H1 (cell line): Measurements from ENCODE around the gene RIBC2. TPM values are rescaled to one million over a fixed set of nuclear protein-coding genes. Genes with fewer than 3 reads are reported as not detected.

Source experiments
- CTCF ChIA-PET: fragments of 300-600 bp; sonication (Branson Sonifier 250); formaldehyde crosslinking; loops from one replicate; lab custom pipeline; 2021; ENCODE audit not compliant: partially characterized antibody; lab: Charles Lee
- POLR2A ChIA-PET: fragments of 300-600 bp; sonication (Branson Sonifier 250); formaldehyde crosslinking; loops from one replicate; lab custom pipeline; 2021; ENCODE audit warnings: inconsistent platforms; ENCODE audit not compliant: partially characterized antibody; lab: Charles Lee
- DNase-seq, 2 experiments: peaks; one replicate each; pipeline versions ENCODE4 v3.0.0 to v3.0.0-alpha.2; 2010 to 2022; ENCODE audit warnings: low spot score in 2 of 2, low read depth in 1 of 2, mixed read lengths in 1 of 2
- FAIRE-seq: peaks from 2 replicates; lab custom pipeline; 2011; peaks lifted over from hg19 to GRCh38; lab: Jason Lieb, UNC
- H2AFZ ChIP-seq: 2 replicates; pipeline ENCODE4 v1.8.1; 2012; ENCODE audit warnings: low read length, inconsistent platforms
- H2AK5ac ChIP-seq: 2 replicates; pipeline ENCODE4 v1.6.1; 2013; ENCODE audit warnings: low read depth, low read length
- H2BK120ac ChIP-seq: replicated peaks from 2 replicates; pipeline ENCODE3; 2013; ENCODE audit warnings: low read depth, low read length, inconsistent platforms
- H2BK12ac ChIP-seq: 2 replicates; pipeline ENCODE4 v1.6.1; 2013; ENCODE audit warnings: low read depth, low read length
- H2BK15ac ChIP-seq: 2 replicates; pipeline ENCODE4 v1.6.1; 2013; ENCODE audit warnings: low read length
- H2BK20ac ChIP-seq: 2 replicates; pipeline ENCODE4 v1.6.1; 2013; ENCODE audit warnings: low read length
- H2BK5ac ChIP-seq: 2 replicates; pipeline ENCODE4 v1.6.1; 2013; ENCODE audit warnings: low read depth, low read length
- H3K14ac ChIP-seq: 2 replicates; pipeline ENCODE4 v1.6.1; 2013; ENCODE audit warnings: inconsistent platforms; ENCODE audit not compliant: insufficient read length
- H3K18ac ChIP-seq: 2 replicates; pipeline ENCODE4 v1.6.1; 2013; ENCODE audit warnings: low read length; ENCODE audit errors: extremely low read depth
- H3K23ac ChIP-seq: 2 replicates; pipeline ENCODE4 v1.6.1; 2013; ENCODE audit warnings: inconsistent platforms; ENCODE audit not compliant: insufficient read length
- H3K23me2 ChIP-seq: 2 replicates; pipeline ENCODE4 v1.6.1; 2013; ENCODE audit warnings: low read depth, low read length
- H3K27ac ChIP-seq: 2 replicates; pipeline ENCODE4 v1.6.1; 2011; ENCODE audit warnings: low read depth, low read length, inconsistent platforms
- H3K27me3 ChIP-seq, 4 experiments: replicated peaks in 1 of 4; 1 replicate in 1 of 4; 2 replicates in 3 of 4; pipeline versions ENCODE4 v1.6.1 to v1.8.1; 2011 to 2013; ENCODE audit warnings: low read length in 3 of 4, mild to moderate bottlenecking in 3 of 4, inconsistent platforms in 2 of 4, mixed read lengths in 2 of 4, moderate library complexity in 1 of 4; ENCODE audit not compliant: control insufficient read depth in 3 of 4, insufficient read depth in 3 of 4; ENCODE audit errors: extremely low read depth in 1 of 4
- H3K36me3 ChIP-seq, 4 experiments: 2 replicates each; pipeline versions ENCODE4 v1.6.1 to v1.8.1; 2011 to 2013; ENCODE audit warnings: mild to moderate bottlenecking in 4 of 4, low read length in 3 of 4, moderate library complexity in 2 of 4, control low read depth in 1 of 4, inconsistent platforms in 1 of 4; ENCODE audit not compliant: insufficient read depth in 4 of 4, control insufficient read depth in 2 of 4
- H3K4ac ChIP-seq: replicated peaks from 2 replicates; pipeline ENCODE3; 2013; ENCODE audit warnings: low read length, low read depth, mixed read lengths, inconsistent platforms; ENCODE audit not compliant: insufficient read length
- H3K4me1 ChIP-seq, 4 experiments: replicated peaks in 1 of 4; 1 replicate in 1 of 4; 2 replicates in 3 of 4; pipeline versions ENCODE4 v1.6.1 to v1.8.1; 2011 to 2013; ENCODE audit warnings: low read length in 3 of 4, inconsistent platforms in 2 of 4, mixed read lengths in 1 of 4; ENCODE audit not compliant: insufficient read depth in 4 of 4, control insufficient read depth in 3 of 4
- H3K4me2 ChIP-seq, 2 experiments: 2 replicates each; pipeline versions ENCODE4 v1.6.1 to v1.8.1; 2011 to 2013; ENCODE audit warnings: low read depth in 2 of 2, low read length in 2 of 2, control low read depth in 1 of 2, inconsistent platforms in 1 of 2, mild to moderate bottlenecking in 1 of 2; ENCODE audit not compliant: insufficient read depth in 1 of 2
- H3K4me3 ChIP-seq, 4 experiments: fragments of 200-600, 300-600 bp in 1 of 4; sonication (generic), shearing (Covaris generic), sonication (Bioruptor Twin) in 1 of 4; 2 replicates each; pipeline versions ENCODE4 v1.5.1 to v1.8.1; 2011 to 2016; ENCODE audit warnings: low read length in 4 of 4, low read depth in 3 of 4, control low read depth in 2 of 4, inconsistent platforms in 2 of 4, mild to moderate bottlenecking in 2 of 4, mixed read lengths in 1 of 4, moderate library complexity in 1 of 4; ENCODE audit not compliant: insufficient read depth in 2 of 4; ENCODE audit errors: extremely low read depth in 1 of 4
- H3K56ac ChIP-seq: replicated peaks from 2 replicates; pipeline ENCODE3; 2013; ENCODE audit warnings: low read depth, mild to moderate bottlenecking, mixed read lengths, low read length, inconsistent platforms; ENCODE audit not compliant: insufficient read length
- H3K79me1 ChIP-seq: 2 replicates; pipeline ENCODE4 v1.6.1; 2013; ENCODE audit warnings: low read depth, low read length, control low read depth
- H3K79me2 ChIP-seq, 2 experiments: 2 replicates each; pipeline versions ENCODE4 v1.6.1 to v1.8.1; 2012 to 2013; ENCODE audit warnings: low read length in 2 of 2, mild to moderate bottlenecking in 2 of 2, inconsistent platforms in 1 of 2; ENCODE audit not compliant: insufficient read depth in 2 of 2, control insufficient read depth in 1 of 2
- H3K9ac ChIP-seq, 4 experiments: replicated peaks in 1 of 4; 1 replicate in 1 of 4; 2 replicates in 3 of 4; pipeline versions ENCODE4 v1.6.1 to v1.8.1; 2011 to 2013; ENCODE audit warnings: low read depth in 3 of 4, low read length in 3 of 4, control low read depth in 2 of 4, mild to moderate bottlenecking in 2 of 4, moderate library complexity in 2 of 4, inconsistent platforms in 1 of 4; ENCODE audit errors: extremely low read depth in 1 of 4
- H3K9me3 ChIP-seq, 2 experiments: 2 replicates each; pipeline versions ENCODE4 v1.6.1 to v1.8.1; 2012 to 2013; ENCODE audit warnings: mild to moderate bottlenecking in 2 of 2, moderate library complexity in 2 of 2, control low read depth in 1 of 2, inconsistent platforms in 1 of 2, low read depth in 1 of 2, low read length in 1 of 2, mixed read lengths in 1 of 2; ENCODE audit not compliant: insufficient read depth in 2 of 2
- H4K20me1 ChIP-seq, 2 experiments: replicated peaks in 1 of 2; 2 replicates each; pipeline versions ENCODE3 to v1.8.1; 2011 to 2013; ENCODE audit warnings: inconsistent platforms in 2 of 2, low read length in 2 of 2, mild to moderate bottlenecking in 1 of 2; ENCODE audit not compliant: insufficient read depth in 2 of 2, control insufficient read depth in 1 of 2
- H4K5ac ChIP-seq: 2 replicates; pipeline ENCODE4 v1.6.1; 2013; ENCODE audit warnings: low read length, low read depth, mixed read lengths, inconsistent platforms; ENCODE audit not compliant: insufficient read length
- H4K8ac ChIP-seq: 2 replicates; pipeline ENCODE4 v1.8.0; 2013; ENCODE audit warnings: mild to moderate bottlenecking, moderate library complexity, low read length, inconsistent platforms; ENCODE audit not compliant: insufficient read depth; ENCODE audit errors: extremely low read depth
- H4K91ac ChIP-seq: replicated peaks from 2 replicates; pipeline ENCODE3; 2013; ENCODE audit warnings: low read length, mixed read lengths, inconsistent platforms; ENCODE audit not compliant: insufficient read length
- BRCA1 ChIP-seq: IDR thresholded peaks from 2 replicates; pipeline ENCODE4 v1.6.1; 2012; ENCODE audit warnings: low read depth, low read length, improper control_type of control experiment
- CTBP2 ChIP-seq: IDR thresholded peaks from 2 replicates; pipeline ENCODE4 v1.7.0; 2011; ENCODE audit warnings: borderline replicate concordance, mild to moderate bottlenecking, moderate library complexity, mixed read lengths, low read length; ENCODE audit not compliant: insufficient read depth, insufficient read length
- EP300 ChIP-seq, 2 experiments: IDR thresholded peaks; 1 replicate in 1 of 2; 2 replicates in 1 of 2; pipeline ENCODE4 v1.6.1; 2011 to 2012; ENCODE audit warnings: low read depth in 2 of 2, low read length in 2 of 2, mild to moderate bottlenecking in 2 of 2, borderline replicate concordance in 1 of 2, inconsistent platforms in 1 of 2, moderate library complexity in 1 of 2
- JUN ChIP-seq: IDR thresholded peaks from 2 replicates; pipeline ENCODE4 v1.6.1; 2011; ENCODE audit warnings: low read depth, mild to moderate bottlenecking, improper control_type of control experiment, low read length
- NRF1 ChIP-seq: IDR thresholded peaks from 2 replicates; pipeline ENCODE4 v1.6.1; 2011; ENCODE audit warnings: mild to moderate bottlenecking, low read depth, low read length, improper control_type of control experiment
- POU5F1 ChIP-seq: IDR thresholded peaks from 2 replicates; pipeline ENCODE4 v1.6.1; 2011; ENCODE audit warnings: low read depth, mild to moderate bottlenecking, low read length, moderate library complexity
- SIN3A ChIP-seq, 2 experiments: IDR thresholded peaks in 1 of 2; conservative IDR thresholded peaks in 1 of 2; 2 replicates each; pipeline ENCODE4 v1.6.1; 2011 to 2012; ENCODE audit warnings: low read length in 2 of 2, improper control_type of control experiment in 1 of 2, low read depth in 1 of 2, mild to moderate bottlenecking in 1 of 2
- SP2 ChIP-seq: IDR thresholded peaks from 2 replicates; pipeline ENCODE4 v1.6.1; 2012; ENCODE audit warnings: mild to moderate bottlenecking, low read length, inconsistent platforms
- SP4 ChIP-seq: IDR thresholded peaks from 2 replicates; pipeline ENCODE4 v1.6.1; 2012; ENCODE audit warnings: low read length, inconsistent platforms
- TAF1 ChIP-seq: IDR thresholded peaks from 2 replicates; pipeline ENCODE4 v1.6.1; 2011; ENCODE audit warnings: mild to moderate bottlenecking, low read depth, low read length
- WGBS, 2 experiments: shearing (Covaris generic) in 1 of 2; methylation state at CpG; one replicate each; pipeline versions ENCODE4 v1.1.6 to v1.1.7; 2013 to 2015; ENCODE audit warnings: low lambda C conversion rate in 2 of 2, mixed read lengths in 2 of 2, inconsistent platforms in 1 of 2, low coverage in 1 of 2, missing lambda C conversion rate in 1 of 2; ENCODE audit not compliant: insufficient replicate concordance in 2 of 2, insufficient coverage in 1 of 2, insufficient read length in 1 of 2; ENCODE audit errors: extremely low coverage in 1 of 2, missing lambda C conversion rate in 1 of 2; 5-methylcytosine and 5-hydroxymethylcytosine counted together
- polyA plus RNA-seq, 7 experiments: library from polyadenylated mRNA; depleted of rRNA in 3 of 7; stranded (reverse) in 5 of 7; unstranded in 2 of 7; fragments of >200 nt in 5 of 7; fragments of 200-250 nt in 2 of 7; gene quantifications; 1 replicate in 5 of 7; 2 replicates in 1 of 7; 4 replicates in 1 of 7; pipeline versions ENCODE4 v1.2.1 to v1.2.3, GENCODE V29; 2011 to 2013; ENCODE audit warnings: missing spikeins in 2 of 7, mixed read lengths in 2 of 7
- total RNA-seq: library from RNA; stranded (reverse); fragmentation: NEBNext Ultra II Directional; extraction: Animal tissue kit (Norgen Biotek cat#: 25700); gene quantifications from 2 replicates; pipeline ENCODE4 v1.2.1, GENCODE V29; 2021
- TF ChIP-seq, protein P1 (sequence below): IDR thresholded peaks from 2 replicates; pipeline ENCODE4 v1.6.1; 2011; ENCODE audit warnings: low read length, improper control_type of control experiment

RIBC2 gene
- total and polyA plus RNA-seq, 2 of the 8 experiments (the other 6 are each of a cell fraction or from before 2014, with no cell fraction given) = 0.79 to 2.1 TPM

DNA sequence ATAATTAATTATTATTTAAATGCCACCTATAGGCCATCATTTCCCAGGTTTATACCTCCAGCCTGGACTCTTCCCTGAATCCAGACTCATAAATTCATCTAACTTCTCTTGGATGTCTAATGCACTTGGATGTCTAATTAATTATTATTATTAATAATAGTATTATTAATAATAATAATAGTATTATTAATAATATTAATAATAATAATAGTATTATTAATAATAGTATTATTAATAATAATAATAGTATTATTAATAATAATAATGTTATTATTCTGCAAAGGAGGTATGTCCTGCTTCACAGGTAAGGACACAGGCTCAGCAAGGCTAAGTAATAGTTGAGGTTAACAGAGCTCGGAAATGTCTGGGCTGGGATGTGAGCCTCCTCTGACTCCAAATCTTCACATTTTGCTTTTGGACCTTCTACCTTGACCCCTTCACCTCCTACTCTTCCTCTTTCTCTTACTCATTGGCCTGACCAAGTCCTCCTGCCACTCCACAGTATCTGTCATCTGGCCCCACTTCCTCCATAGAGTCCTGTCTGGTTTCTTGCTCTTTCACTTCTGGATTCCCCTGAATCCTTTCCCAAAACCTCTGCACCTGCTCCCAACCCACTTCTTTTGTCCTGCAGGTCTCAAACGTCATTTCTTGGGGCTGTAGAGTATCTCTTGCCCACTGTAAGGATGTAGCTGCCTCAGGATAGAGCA, 8.0 kb downstream of the RIBC2 start:
- FAIRE-seq (no peak), DNase-seq (peak in 1 of 2 experiments; percentile 32)
- no peak overlapping the region for H2BK5ac ChIP-seq
- H3K36me3 ChIP-seq = no peaks in the 10 kb centered on the region; a peak in 1 of 8 replicates
- no peaks in the 10 kb centered on the region for H4K20me1 ChIP-seq
- H2BK20ac ChIP-seq = no peak overlapping the region
- no peak overlapping the region for H2BK120ac ChIP-seq
- no peak overlapping the region for H4K8ac ChIP-seq
- POLR2A ChIA-PET = no interaction called here
- no peak overlapping the region for H3K18ac ChIP-seq
- H3K9me3 ChIP-seq = no peaks in the 10 kb centered on the region
- no peak overlapping the region for H2BK12ac ChIP-seq
- no peak overlapping the region for H3K4me2 ChIP-seq
- H3K14ac ChIP-seq = no peak overlapping the region
- H3K23me2 ChIP-seq = no peaks in the 10 kb centered on the region; the same call in 1 of the 2 replicates
- H3K9ac ChIP-seq = no peak overlapping the region
- H3K79me2 ChIP-seq = no peaks in the 10 kb centered on the region
- CTCF ChIA-PET = interaction anchor here (0.6 kb wide), 1 partner anchor 173 kb away, joined by 3 read pairs; no protein-coding TSS in a partner anchor
- 80% methylated on average over 2 of the region's 2 CpGs; no CpG with 5 or more reads in 1 of the 2 experiments for WGBS, 2 experiments
- H3K27ac ChIP-seq = no peak overlapping the region
- H3K4ac ChIP-seq = no peak overlapping the region
- no peak overlapping the region for H3K56ac ChIP-seq
- H2BK15ac ChIP-seq = no peak overlapping the region
- H3K4me3 ChIP-seq = no peak overlapping the region
- no peak overlapping the region for H3K23ac ChIP-seq
- H2AK5ac ChIP-seq = no peak overlapping the region
- H4K91ac ChIP-seq = no peak overlapping the region
- H3K27me3 ChIP-seq = no peaks in the 10 kb centered on the region
- no peak overlapping the region for H4K5ac ChIP-seq
- TF ChIP-seq NRF1 (no peak), TAF1 (no peak), CTBP2 (no peak), BRCA1 (no peak), EP300 (IDR thresholded peaks at IDR 0.05; ENCODE audit: borderline replicate concordance in 1 of 2, low read depth in 2 of 2, low read length in 2 of 2) (no peak), SP4 (no peak), SP2 (no peak), SIN3A (conservative IDR thresholded peaks at IDR 0.05 in 1 of 2, IDR thresholded peaks at IDR 0.05 in 1 of 2; ENCODE audit: low read depth in 1 of 2, low read length in 2 of 2) (no peak), POU5F1 (no peak), JUN (no peak)
- TF ChIP-seq, protein P1, sequence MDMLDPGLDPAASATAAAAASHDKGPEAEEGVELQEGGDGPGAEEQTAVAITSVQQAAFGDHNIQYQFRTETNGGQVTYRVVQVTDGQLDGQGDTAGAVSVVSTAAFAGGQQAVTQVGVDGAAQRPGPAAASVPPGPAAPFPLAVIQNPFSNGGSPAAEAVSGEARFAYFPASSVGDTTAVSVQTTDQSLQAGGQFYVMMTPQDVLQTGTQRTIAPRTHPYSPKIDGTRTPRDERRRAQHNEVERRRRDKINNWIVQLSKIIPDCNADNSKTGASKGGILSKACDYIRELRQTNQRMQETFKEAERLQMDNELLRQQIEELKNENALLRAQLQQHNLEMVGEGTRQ = no peak
- TF ChIP-seq, all 59 proteins: peak for 0
- H2AFZ ChIP-seq = no peak overlapping the region
- H3K4me1 ChIP-seq = no peaks in the 10 kb centered on the region; a peak in 1 of 7 replicates
- no peaks in the 10 kb centered on the region for H3K79me1 ChIP-seq
